Stimulated activated CD8-positive, alpha-beta memory T cell treated with anti-CD3 and anti-CD28 coated beads, Interleukin-4, amount 100 ng/mL, for 48 hours (primary cell): ENCODE measurements around the gene GPAM.
"Not testable (repeated sequence)": the region's sequence is repeated elsewhere in the genome, so short reads cannot be mapped to it uniquely, and the experiment has no call there.

ENCODE experiments used
- DNase-seq: peaks from one replicate; pipeline ENCODE4 v3.0.0-alpha.2; 2020

The GPAM gene

GRCh38 chr10:112183329-112184051 is at the start of gene GPAM:
Gene GPAM (minus strand): TSS chr10:112183765. CDS start chr10:112181784, 1,981 bp downstream.
- DNase-seq, result peak; percentile 100

- DNase-seq, result no peak
Measured at GRCh38 chr10:112232670-112233069, 49.1 kb upstream of the GPAM start.

GRCh38 chr10:112231602-112232400 is 48.2 kb upstream of the GPAM start:
- DNase-seq, result no peak

GRCh38 chr10:112230325-112230988 is 46.9 kb upstream of the GPAM start:
- DNase-seq, result no peak

GRCh38 chr10:112229901-112230300 is 46.3 kb upstream of the GPAM start:
- no peak for DNase-seq

- no peak for DNase-seq
Measured at GRCh38 chr10:112229096-112229495, 45.5 kb upstream of the GPAM start.

GRCh38 chr10:112228366-112229088 is 45.0 kb upstream of the GPAM start:
- DNase-seq, result not testable (repeated sequence)

- no peak for DNase-seq
Measured at GRCh38 chr10:112227331-112227987, 43.9 kb upstream of the GPAM start.

- no peak for DNase-seq
Measured at GRCh38 chr10:112226439-112227248, 43.1 kb upstream of the GPAM start.

GRCh38 chr10:112225771-112226438 is 42.3 kb upstream of the GPAM start:
- DNase-seq, result no peak

GRCh38 chr10:112224933-112225529 is 41.5 kb upstream of the GPAM start:
- no peak for DNase-seq

- DNase-seq, result no peak
Measured at GRCh38 chr10:112223725-112224124, 40.2 kb upstream of the GPAM start.

GRCh38 chr10:112222799-112223198 is 39.2 kb upstream of the GPAM start:
- DNase-seq, result no peak

- DNase-seq, result no peak
Measured at GRCh38 chr10:112221545-112221944, 38.0 kb upstream of the GPAM start.

GRCh38 chr10:112218960-112219359 is 35.4 kb upstream of the GPAM start:
- no peak for DNase-seq

- DNase-seq, result no peak
Measured at GRCh38 chr10:112218036-112218390, 34.4 kb upstream of the GPAM start.

- no peak for DNase-seq
Measured at GRCh38 chr10:112217386-112218035, 33.9 kb upstream of the GPAM start.

GRCh38 chr10:112216966-112217365 is 33.4 kb upstream of the GPAM start:
- no peak for DNase-seq

GRCh38 chr10:112216151-112216550 is 32.6 kb upstream of the GPAM start:
- DNase-seq, result no peak

- no peak for DNase-seq
Measured at GRCh38 chr10:112215342-112215774, 31.8 kb upstream of the GPAM start.
